HCEC 1CT (cell line): ENCODE results near the gene SSBP2.
"Not testable (repeated sequence)": the region's sequence is repeated elsewhere in the genome, so short reads cannot be mapped to it uniquely, and the experiment has no call there.

Experiments used
- DNase-seq: peaks from one replicate; pipeline ENCODE4 v3.0.0-alpha.2; 2017

SSBP2 gene

DNA sequence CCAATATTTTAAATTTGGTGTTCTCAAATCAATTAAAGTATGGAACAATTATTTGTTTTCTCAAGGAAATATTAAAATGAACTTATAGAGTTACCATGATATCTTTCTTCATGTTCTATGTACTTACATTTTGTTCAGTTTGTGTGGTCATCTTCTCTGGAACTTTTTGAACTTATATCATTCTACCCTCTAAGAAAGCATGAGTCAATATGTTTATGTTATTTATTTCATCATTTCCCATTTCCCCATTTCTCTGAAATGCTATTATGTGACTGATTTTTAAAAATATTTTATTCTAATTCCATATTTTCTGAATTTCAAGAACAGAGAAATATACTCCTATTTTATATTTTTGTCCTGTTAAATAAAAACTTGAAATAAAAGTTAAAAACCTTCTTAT is 233.4 kb downstream of the SSBP2 start:
- peak; percentile 68 for DNase-seq

DNA sequence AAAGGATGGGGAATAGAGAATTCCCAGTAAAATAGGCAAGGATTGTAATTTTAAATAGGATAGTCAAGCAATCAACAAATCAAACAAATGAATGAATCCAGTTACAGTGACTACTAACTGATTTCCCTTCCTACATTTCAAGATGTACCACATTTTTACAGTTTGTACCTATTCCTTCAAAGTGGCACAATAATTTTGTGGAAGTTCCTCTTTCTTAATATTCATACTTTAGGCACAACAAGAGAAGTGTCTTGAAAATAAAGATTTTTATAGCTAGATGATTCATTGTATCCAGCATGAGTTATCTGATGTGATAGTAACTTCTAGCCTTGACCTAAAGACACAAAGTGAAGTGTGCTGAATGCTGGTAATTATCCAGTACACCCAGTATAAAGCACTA is 234.8 kb downstream of the SSBP2 start:
- DNase-seq, result no peak

DNA sequence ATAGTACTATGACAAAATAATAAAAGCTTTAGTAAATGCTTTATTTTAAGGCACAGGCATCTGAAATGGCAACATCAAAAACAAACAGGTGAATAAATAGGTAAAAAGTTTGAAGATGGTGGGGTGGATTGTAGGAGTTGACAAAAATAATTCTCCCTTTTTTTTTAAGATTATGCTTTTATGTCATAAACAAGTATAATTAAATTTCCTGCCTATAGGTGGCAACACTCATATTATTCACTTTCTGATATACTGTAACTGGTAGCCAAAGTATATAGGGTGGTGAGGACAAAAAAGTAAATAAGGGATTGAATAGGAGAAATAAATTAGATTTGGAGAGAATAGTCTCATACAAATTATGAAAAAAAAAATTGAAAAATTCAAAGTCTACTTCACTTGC is 236.9 kb downstream of the SSBP2 start:
- DNase-seq, result peak; percentile 37

DNA sequence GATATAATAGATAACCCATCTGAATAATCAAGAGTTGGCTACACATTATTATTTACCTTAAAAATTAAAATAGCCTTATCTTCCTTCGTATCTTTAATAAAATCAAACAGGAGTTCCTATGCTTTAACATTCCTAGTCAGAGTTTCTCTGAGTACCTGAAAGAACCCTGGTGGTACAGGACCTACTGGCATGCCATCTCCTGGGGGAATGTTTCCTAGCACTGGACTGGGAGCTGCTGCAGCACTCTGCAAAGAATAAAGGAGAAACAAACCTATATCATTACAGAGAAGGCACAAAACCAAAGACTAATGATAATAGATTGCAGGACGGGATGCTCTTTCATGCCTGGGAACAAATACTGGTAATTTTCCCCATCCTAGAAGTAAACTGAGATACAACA is 237.4 kb downstream of the SSBP2 start:
- DNase-seq, result no peak

DNA sequence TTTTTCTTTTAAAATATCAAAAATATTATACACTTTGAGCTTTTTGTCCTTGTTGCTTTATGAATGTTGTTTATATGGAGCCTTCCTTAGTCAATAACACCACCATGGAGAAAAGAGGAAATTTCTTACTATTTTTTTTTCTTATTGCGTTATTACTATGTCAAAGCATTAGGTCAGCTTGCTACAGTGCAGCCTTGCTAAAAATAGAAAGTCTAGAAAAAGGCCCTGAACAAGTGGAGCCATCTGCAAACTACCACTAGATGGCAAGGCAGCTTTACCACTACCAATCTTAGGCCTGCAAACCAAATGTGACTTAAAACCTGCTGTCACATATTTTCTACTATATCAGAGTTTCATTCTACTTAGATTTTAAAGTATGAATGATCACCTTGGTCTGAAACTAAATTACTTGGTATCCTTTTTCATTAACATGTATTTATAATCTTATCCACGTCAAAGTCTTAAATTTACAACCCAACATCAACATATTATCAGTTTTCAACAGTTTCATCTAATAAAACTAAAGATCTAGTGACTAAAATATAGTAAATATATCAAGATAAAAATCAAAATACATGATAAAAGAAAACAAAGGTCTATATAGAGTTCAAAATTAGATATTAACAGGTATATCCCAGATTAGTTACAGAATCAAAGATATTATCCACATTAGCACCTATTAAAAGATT is 243.9 kb downstream of the SSBP2 start:
- peak; percentile 90 for DNase-seq

DNA sequence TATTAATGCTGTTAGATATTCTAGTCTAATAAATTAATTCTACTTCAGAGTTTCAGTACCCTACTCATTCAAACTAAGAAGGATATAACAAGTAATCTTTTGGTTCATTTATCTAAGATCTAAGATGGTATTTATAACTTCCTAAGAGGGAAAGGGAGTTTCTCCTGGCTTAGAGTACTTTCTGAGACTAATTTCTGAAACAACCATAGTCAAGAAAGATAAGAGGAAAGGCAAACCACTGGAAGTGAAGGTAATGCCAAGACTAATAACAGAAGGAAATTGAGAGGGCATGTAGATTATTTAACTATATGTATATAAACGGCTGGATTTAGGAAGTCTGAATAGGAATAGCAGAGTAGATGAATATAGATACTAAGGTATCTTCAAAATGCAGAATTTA is 244.5 kb downstream of the SSBP2 start:
- no peak for DNase-seq

DNA sequence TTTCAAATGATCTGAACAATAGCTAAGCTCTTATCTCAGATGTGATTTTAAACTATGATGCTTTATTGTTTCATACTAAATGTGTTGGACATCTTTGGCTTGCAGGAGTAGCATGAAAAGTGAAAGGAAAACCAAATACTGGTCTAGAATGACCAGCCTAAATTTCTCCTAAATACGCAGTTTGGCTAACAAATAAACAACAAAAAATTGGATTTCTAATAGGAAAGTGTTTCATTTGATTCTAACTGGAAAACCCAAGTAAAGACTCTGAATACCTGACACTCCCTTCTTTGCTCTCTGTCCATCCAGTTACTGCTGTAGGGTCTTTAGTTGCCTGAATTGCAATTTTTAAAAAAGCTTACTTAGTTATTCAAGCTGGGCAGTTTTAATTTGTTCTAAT is 245.2 kb downstream of the SSBP2 start:
- no peak for DNase-seq

DNA sequence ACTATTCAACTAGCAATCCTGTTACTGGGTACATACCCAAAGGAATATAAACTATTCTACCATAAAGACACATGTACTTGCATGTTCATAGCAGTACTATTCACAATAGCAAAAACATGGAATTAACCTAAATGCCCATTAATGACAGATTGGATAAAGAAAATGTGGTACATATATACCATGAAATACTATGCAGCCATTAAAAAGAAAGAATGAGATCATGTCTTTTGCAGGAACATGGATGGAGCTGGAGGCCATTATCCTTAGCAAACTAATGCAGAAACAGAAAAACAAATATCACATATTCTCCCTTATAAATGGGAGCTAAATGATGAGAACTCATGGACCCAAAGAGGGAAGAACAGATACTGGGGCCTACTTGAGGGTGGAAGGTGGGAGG is 247.3 kb downstream of the SSBP2 start:
- DNase-seq, result not testable (repeated sequence)

DNA sequence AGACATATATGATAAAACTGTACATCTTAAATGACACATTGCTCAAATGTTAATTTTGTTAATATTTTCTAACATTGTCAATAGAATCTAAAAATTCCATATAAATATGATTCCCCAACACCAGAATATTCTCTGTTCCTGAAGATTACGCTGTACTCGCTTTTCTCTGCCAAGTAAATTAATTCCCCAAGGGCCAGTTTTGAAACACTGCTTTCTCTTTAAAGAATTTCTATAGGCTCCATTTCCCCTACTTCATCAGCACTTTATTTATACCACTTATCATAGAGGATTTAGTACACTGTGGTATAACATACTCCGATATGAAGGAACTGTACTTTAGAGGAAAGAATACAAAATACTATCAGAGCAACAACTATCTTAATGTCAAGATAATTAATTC is 255.6 kb downstream of the SSBP2 start:
- DNase-seq, result no peak

DNA sequence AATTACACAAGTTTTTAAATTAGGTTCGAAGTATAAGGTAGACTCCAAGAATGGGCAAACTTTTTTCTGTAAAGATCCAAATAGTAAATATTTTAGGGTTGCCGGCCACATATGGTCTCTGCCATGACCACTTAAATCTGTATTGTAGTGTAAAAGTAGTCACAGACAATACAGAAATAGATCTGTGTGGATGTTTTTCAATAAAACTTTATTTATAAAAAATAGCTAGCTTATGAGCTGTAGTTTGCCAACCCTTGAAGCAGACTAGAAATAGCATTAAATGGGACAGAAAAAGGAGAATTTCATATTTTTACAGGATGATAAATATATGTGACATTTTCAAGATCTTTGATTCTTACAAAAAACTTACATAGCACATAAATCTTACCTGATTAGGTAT is 262.0 kb downstream of the SSBP2 start:
- no peak for DNase-seq

DNA sequence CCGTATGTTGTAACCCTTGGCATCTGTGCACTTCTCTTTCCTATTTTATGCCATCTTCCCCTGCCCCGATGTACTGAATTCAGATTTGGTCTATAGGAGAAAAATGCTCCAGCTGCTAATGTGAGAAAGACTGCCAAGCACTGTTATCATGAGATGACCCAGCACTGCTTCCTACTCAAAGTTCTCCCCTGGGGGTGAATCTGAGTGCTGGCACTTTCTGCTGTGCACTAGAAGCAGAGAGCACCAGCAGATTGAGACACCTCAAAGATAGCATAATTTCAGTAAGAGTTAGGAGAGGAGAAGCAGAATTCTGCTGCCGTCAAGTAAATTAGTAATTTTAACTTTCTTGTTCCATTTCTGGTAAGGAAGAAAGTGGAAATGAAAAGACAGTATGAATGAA is 264.2 kb downstream of the SSBP2 start:
- no peak for DNase-seq

DNA sequence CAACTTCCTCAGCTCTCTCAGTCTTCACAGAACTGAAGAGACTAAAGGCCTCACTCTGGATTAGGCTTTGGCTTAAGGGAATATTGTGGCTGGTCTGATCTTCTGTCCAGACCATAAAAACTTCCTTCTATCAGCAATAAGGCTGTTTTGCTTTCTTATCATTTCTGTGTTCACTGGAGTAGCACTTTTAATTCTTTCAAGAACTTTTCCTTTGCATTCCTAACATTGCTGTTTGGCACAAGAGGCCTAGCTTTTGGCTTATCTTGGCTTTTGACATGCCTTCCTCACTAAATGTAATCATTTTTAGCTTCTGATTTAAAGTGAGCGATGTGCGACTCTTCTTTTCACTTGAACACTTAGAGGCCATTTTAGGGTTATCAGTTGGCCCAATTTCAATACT is 268.3 kb downstream of the SSBP2 start:
- DNase-seq, result no peak

DNA sequence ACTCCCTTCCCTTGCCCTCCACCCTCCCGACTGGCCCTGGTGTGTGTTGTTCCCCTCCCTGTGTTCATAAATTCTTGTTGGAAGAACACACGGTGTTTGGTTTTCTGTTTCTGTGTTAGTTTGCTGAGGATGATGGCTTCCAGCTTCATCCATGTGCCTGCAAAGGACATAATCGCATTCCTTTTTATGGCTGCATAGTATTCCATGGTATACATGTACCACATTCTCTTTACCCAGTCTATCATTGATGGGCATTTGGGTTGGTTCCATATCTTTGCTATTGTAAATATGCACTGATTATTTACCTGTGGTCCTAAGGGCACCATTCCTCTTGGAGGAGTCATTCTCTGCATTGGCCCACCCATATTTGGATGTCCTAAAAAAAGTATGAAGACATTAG is 277.5 kb downstream of the SSBP2 start:
- DNase-seq, result not testable (repeated sequence)

DNA sequence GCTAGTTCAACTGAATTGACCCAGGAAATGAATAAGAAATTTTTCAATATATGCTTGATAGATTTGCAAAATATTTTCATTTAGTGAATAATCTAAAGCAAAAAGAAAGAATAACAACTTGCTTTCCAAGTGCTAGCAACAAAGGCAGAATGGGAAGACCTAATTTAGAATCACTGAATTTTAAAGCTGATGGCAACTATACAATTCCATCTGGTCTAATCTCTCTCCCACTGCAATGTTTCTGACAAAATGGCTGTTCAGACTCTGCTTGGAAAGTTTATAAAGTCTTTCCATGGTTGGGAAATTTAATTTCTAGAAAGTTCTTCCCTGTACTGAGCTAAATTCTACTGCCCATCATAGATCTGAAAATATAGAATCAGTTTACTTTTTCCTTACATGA is 281.2 kb downstream of the SSBP2 start:
- no peak for DNase-seq

DNA sequence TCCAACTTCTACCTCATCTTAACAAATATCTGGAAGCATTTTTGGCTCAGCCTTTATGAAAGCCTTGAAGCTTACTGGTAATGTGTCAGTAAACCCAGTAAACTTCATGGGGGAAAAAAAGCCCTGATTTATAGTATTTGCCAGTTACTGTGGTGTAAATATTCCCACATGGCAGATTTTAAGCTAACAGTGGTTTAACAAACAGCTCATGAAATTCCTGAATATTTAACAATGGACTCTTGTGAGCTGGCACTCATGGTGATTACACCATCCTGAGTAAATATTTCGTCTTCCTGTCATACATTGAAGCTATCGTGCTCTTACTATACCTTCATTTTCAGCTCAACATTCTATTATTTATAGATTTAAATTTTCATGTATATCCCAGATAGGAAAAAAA is 300.0 kb downstream of the SSBP2 start:
- peak; percentile 48 for DNase-seq

DNA sequence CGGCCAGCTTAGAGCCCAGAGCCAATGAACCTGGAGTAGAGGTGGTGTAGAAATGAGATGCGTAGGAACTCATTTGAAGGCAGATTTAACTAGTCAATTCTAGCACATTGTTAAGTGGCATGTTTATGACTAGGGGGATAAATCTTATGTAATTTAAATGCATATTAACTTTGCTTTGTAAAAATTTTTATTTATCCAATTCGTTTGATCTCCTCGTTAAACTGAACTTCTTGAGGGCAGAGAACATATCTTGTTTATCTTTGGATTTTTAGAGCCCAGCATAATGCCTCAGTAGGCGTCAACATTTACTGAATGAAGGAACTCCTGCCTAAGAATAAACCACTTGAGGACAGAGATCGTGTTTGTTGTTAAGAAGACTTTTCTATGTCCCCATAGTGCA is 315.9 kb downstream of the SSBP2 start:
- DNase-seq, result no peak

DNA sequence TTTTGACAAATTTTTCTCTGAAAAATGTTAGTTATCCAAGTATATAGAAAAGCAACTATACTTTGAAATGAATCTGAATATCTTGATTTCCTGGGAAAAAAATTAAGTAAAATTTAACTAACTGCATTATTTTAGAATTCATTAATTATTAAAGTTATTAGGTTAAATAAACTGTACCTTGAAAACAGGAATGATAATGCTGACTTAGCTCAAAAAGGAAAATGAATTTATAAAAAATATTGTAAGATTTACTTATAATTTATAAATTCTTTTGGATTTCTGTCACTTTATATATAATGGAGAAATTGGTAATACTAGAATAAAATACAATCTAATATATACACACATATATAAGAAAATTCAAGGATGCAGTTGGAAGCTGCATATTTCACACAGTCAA is 320.9 kb downstream of the SSBP2 start:
- DNase-seq, result no peak

DNA sequence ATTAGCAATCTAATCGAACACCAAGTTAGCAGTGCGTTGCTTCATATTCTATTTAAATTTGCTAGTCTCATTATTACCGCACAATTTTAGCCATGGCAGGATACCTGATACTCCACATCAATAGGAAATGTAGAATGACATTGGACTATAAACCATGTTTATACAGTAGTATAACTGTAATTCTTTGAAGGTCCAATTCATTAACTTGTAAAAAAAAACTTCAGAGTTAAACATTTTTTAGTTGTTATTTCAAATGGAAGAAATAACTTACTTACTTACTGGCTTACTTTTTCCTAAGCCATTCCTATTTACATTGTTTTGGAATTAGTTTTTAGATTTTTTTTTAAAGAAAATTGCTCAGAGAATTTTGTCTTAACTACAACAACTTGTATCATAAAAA is 321.5 kb downstream of the SSBP2 start:
- DNase-seq, result no peak

DNA sequence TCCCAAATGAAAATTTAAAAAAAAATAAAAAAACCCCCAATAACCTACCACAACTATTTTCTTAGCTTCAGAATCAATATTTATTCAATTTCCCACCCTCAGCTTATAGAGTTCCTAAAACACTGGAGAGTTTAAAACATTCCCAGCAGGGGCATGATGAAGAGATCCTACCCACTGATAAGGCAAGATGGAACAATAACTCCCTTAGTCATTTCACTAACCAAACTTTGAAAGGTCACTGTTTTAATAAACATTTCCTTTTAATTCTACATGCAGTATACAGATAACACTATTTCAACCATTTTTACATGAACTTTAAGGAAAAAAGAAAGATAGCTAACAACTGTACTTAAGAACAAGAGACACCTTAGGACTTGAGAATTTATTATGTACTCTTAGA is 322.0 kb downstream of the SSBP2 start:
- DNase-seq, result no peak

DNA sequence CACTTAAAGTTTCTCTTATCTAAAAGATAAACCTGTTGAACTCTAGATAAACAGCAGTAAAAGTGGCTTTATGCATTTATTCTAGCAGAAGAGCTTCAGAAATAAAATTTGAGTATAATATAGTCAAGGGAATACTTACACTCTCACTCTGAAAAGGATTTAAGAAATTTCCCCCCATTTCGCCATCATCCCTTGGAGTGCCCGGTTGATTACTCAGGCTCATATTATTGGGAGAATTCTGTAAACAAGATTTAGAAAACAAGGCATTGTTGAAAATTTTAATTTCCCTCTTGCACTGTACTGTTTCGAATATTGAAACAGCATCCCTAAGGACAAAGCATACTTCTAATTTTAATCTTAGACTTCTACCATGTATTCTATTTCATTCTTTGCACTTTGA is 322.5 kb downstream of the SSBP2 start:
- peak; percentile 34 for DNase-seq

DNA sequence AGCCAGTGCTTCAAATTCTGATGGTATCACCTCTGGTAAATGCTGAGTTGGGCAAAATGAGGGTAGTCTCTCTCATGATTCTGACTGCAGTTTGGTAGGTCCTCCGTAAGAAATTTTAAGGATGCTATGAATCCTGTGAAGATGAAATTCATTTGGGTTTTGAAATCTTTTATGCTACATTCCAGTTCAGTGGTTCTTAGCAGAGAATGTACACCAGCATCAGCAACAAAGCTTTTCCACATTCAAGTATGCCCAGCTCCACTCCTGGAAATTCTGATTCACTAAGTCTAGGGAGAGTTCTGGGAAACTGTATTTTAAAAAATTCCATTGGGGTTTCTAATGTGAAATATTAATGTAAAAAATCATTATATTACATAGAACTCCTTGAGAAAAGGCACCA is 323.3 kb downstream of the SSBP2 start:
- no peak for DNase-seq

DNA sequence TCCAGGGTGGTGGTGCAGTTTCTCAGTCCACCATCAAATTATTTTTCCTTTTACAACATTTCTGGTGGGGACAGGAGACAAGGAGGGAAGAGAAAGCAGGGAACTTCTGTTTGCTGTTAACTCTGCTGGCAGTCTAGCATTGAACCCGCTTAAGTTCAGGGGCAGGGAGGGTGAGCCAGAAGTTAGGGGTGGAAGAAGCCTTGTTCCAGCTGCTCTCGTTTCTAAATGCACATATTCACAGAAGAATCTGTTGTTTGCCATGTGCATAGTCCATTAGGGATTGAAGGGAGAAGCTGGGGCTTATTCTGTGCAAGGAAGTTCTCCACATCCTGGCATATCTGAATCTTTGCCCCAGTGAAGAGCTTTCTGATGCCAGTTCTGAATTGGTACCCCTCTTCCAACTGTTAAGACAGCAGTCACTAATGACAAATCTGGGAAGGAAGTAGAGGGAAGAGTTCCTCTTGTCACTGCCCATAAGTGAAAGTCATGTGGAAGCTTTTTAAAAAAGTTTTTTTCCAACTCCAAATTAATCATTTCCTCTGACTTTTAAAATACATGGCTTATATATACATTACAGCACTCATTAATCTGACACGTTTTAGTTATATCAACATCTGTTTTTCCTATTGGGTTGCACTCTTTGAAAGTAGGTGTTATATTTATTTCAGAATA is 324.4 kb downstream of the SSBP2 start:
- DNase-seq, result no peak

DNA sequence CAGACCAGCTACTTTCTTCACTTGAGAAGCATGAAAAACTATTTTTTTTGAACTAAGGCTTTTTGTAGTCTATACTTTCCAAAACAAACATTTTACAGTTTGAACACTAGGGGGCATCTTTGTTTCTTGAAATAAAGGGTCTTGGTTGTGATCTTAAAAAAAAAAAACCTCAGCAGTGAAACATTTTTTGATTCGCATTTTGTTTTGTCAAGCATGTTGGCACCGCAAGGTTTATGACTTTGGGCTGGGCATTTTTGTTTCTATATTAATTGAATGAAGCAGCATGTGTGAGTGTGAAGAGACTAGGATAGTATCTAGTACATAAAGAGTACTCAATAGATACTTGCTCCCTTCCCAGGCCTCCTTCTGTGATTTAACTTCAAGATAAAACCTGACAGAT is 325.3 kb downstream of the SSBP2 start:
- peak; percentile 74 for DNase-seq

DNA sequence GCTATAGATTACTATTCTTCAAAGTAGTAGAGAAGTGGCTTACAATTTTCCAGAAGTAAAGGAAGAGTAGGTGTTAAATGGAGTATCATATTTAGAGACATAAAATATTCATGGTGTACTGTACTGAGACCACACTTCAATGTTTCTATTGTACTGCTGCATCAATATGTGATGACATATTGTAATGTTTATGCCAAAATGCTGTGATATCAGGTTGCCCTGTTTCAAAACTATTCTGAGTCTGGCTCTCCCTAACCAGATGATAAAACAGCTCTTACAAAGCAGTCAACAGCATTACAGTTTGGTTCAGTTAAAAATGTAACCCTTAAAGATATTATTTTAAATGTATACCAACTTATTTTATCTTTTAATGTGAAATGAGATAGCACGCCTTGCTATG is 326.2 kb downstream of the SSBP2 start:
- peak; percentile 45 for DNase-seq

DNA sequence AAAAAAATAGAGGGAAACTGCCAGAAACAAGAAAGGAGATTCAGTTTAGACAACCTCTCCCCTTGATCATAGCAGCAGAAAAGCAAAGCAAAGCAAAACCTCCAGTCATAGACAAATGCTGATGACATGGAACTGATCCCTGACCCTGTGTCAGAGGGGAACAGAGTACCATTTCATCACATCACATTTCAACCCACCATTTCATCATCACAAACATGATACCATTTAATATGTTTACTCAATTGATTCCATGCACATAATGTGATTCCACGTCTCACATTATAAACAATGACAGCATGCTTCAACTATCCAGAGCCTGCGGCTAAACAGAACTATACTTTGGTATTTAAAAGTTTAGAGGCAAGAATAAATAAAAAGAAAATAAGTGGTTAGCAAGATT is 328.2 kb downstream of the SSBP2 start:
- peak; percentile 94 for DNase-seq
